HG03460 (cell line): ENCODE results near the gene DBF4B.
"Not testable (repeated sequence)": the region's sequence is repeated elsewhere in the genome, so short reads cannot be mapped to it uniquely, and the experiment has no call there.

Experiments
- ATAC-seq: cut with Tn5 transposase; IDR thresholded peaks from one replicate; pipeline ENCODE4 v1.9.1; 2021; ENCODE audit not compliant: unreplicated experiment

DBF4B gene, protein sequence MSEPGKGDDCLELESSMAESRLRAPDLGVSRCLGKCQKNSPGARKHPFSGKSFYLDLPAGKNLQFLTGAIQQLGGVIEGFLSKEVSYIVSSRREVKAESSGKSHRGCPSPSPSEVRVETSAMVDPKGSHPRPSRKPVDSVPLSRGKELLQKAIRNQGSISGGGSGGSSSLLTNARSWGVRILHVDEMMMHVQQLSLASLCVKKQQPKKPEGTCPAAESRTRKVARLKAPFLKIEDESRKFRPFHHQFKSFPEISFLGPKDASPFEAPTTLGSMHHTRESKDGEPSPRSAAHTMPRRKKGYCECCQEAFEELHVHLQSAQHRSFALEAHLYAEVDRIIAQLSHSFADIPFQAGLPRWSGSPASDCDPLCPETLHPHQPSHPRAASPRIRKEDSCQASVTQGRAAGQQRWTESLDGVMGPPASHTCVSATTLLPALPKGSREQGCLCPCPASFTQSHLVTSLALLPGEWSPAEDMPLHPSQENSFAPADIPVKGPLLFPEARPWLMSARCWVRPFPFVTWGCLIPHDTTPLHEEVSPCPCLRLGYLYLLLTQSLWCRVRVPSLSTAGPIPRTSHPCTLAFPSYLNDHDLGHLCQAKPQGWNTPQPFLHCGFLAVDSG

GRCh38 chr17:44708401-44709263 lies at the start of gene DBF4B:
DBF4B (plus strand) TSS chr17:44708665; CDS start chr17:44708821, 156 bp downstream.
- peak; percentile 71 for ATAC-seq

GRCh38 chr17:44661835-44662234 lies 46.6 kb upstream of the DBF4B start:
- no peak for ATAC-seq

DNA sequence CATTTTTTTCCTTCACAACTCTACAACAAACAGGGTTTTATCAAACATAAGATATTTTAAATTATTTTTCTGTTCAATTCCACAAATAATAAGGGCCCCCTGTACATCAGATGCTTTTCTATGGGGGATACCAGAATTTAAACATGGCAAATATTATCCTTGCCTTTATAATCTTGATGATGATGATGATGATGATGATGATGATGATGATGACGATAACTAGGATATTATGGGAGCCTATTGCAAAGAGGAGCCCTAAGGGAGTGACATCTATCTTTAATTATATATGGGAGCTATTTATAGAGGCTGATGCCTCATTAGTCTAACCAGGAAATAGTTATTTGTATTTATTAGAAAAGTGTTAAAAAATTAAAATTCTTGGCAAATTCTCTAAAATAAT lies 45.4 kb upstream of the DBF4B start:
- no peak for ATAC-seq

DNA sequence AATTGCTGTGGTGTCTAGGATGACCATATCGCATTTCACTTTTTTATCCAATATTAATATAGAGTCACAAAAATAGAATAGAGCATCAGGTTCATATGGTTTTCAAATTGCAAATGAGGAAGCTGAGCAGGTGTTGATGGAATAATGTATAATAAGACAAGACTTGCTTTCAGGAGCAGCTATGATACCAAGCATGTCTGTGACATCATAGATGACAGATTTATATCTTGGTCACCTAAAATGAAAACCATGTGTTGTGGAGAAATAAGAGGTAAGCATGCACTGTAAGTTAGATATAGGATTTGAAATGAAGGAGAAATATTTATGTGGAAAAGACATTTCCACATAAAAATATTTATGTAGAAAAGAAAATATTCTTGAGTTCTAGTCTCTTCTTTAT lies 43.6 kb upstream of the DBF4B start:
- ATAC-seq, result no peak

DNA sequence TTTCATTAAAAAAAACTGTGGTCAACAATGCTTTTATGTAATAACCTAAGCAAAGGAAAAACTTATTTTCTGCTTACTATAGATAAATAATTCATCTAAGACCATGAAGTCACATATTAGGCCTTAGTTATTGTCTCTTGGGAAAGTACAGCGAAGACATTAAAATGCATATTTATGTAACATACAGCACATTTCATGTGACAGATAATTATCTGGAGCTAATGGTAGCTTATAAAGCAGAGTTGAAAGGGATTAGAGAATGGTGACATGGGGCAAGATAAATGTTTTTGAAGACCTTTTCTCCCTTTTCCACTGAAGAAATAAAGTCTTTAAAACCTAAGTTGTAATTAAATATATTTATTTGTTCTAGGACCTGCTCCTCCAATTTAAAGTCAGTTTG lies 42.5 kb upstream of the DBF4B start:
- ATAC-seq, result no peak

GRCh38 chr17:44672479-44673093 lies 35.9 kb upstream of the DBF4B start:
- no peak for ATAC-seq

GRCh38 chr17:44673893-44674292 lies 34.6 kb upstream of the DBF4B start:
- ATAC-seq, result no peak

- no peak for ATAC-seq
Measured at GRCh38 chr17:44677136-44677535, 31.3 kb upstream of the DBF4B start.

DNA sequence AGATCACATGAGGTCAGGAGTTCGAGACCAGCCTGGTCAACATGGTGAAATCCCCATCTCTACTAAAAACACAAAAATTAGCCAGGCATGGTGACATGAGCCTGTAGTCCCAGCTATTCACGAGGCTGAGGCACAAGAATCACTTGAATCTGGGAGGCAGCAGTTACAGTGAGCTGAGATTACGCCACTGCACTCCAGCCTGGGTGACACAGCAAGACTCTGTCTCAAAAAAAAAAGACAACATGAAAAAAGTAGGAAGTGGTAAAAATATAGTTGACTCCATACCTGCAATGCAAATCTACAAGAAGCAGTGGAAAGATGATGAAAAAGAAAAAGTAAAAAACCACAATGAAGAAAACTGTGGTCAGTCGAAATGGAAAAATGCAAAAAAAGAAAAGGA lies 25.2 kb upstream of the DBF4B start:
- not testable (repeated sequence) for ATAC-seq

DNA sequence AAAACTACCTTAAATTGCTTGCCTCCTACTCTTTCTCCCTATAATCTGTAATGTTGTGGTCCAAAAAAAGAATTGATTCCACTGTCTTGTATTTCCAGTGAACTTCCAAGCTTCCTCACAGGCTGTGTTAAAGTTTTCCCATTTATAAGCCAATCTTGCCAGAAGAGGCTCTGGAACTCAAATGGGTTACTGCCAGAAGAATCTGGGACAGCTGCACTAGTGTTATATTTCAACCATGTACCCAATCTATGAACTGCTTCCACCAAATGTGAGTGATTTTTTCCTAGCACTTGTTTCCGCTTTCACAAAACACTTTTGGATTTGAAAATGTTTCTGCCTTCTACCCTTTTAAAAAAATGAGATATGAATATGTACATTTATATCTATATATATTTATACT lies 20.7 kb upstream of the DBF4B start:
- ATAC-seq, result no peak

DNA sequence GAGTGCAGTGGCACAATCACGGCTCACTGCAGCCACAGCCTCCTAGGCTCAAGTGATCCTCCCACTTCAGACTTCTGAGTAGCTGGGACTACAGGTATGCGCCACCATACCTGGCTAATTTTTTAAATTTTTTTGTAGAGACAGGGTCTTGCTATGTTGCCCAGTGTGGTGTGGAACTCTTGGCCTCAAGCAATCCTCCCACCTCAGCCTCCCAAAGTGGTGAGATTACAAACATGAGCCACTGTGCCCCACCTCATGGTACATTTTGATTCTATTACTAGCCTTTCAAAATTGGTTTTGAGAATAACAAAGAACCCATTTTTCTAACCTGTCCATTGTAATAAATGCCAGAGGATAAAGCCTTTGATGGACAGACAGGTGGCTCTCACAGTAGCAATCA lies 20.3 kb upstream of the DBF4B start:
- no peak for ATAC-seq

DNA sequence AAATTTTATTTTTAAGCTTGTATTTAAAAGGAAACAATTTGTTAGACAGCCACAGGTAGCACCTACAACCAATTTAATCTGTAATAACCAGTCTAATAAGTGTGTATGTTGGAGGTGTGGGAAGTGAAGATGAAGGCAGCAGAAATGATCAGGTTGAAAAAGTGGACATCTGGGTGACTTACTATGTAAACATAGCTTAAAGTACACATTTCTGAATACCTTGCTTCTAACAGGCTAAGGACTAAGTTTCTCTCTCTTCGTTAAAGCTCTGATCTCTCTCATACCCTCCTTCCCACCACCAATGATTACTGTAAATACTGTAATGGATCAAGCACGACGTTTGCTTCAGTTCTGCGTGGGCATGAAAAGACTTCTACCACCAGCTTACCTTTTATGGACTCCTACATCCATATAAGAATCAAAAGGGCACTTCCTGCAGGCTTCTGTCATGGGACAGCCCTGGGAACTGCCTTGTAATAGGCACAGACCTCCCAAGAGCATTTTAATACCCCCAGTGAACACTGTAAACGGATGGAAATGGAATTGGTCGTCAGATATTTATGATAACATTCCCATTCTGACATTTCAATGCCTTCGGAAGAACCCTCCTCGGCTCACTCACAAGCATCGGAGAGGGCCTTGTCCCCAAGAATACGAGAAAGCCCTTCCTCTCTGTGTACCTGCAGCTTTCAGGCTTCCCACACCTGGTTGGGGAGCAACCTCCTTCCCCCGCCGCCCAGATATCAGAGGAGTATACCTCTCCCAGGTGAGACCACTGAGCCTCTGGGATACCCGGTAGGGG lies 19.6 kb upstream of the DBF4B start:
- peak; percentile 32 for ATAC-seq

GRCh38 chr17:44689477-44690217 lies 18.8 kb upstream of the DBF4B start, which contains the start of gene CCDC43:
CCDC43 (minus strand) TSS chr17:44689776; CDS start chr17:44689753, 23 bp downstream.
- ATAC-seq, result peak; percentile 86

- not testable (repeated sequence) for ATAC-seq
Measured at GRCh38 chr17:44690746-44691306, 17.6 kb upstream of the DBF4B start.

GRCh38 chr17:44693609-44694008 lies 14.9 kb upstream of the DBF4B start:
- no peak for ATAC-seq

- not testable (repeated sequence) for ATAC-seq
Measured at GRCh38 chr17:44700288-44700687, 8.2 kb upstream of the DBF4B start.

DNA sequence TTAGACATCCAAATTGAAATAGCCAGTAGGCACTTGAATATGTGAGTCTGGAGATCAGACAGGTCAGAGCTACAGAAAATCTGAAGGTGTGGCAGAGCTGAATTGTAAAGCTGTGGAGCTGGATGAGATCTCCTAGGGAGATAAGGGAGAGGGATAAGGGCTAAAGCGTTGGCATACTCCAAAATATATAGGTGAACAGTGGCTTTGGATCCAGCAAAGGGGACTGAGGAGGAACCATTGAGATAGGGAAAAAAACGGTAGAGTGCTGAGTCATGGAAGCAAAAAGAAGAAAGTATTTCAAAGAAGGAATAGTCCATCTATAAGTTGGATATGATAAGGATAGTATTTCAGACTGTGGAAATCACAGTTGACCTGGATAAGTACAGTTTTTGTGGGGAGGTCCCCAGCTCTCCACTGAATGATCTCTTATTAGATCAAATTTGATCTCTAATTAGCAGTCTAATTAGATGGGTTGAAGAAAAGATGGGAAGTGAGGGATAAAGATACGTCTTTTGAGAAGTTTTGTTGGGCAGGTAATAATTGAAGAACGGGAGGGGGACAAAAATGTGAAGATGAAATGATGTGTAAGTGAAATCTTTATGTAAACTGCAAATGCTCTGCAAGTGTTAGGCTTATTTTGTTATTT lies 587 bp upstream of the DBF4B start:
- no peak for ATAC-seq

GRCh38 chr17:44719444-44719843 lies 11.0 kb downstream of the DBF4B start:
- ATAC-seq, result no peak

DNA sequence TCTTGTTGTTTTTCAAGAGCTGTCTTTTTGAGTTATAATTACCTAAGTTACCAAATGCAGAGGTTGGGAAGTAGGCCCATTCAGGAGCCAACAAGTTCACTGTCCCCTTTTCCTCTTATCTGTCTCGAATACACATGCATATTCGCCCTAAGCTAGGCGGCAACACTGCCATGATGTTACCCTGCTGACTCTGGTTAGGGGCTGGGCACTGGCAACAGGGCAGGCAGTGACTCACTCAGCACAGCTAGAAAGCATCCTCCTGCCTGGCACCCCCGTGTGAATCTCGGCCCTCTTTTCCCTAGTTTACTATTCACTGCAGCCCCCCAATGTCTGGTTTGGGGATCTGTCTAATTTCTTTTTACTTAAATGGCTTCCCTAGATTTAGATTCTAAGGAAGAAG lies 13.8 kb downstream of the DBF4B start:
- ATAC-seq, result no peak
